Activated naive CD4-positive, alpha-beta T cell treated with anti-CD3 and anti-CD28 coated beads, Interleukin-2, amount 50 U/mL, for 72 hours (primary cell): ENCODE results near the gene SBNO2. TPM values are rescaled to one million over a fixed set of nuclear protein-coding genes. Genes with fewer than 3 reads are reported as not detected.

Experiments used
- ATAC-seq, 2 donors: fragments of 150-1000 bp; cut with Tn5 transposase; 2 replicates each; pipeline ENCODE4 v1.10.0; 2021; ENCODE audit warnings: mild to moderate bottlenecking in 2 of 2, moderate library complexity in 2 of 2
- DNase-seq, 2 donors: peaks; one replicate each; pipeline ENCODE4 v3.0.0; 2021 to 2022; ENCODE audit warnings: low spot score in 2 of 2
- H3K27ac Mint-ChIP-seq, 2 donors: one replicate each; pipeline ENCODE4 v1.8.0; 2022; ENCODE audit warnings: mild to moderate bottlenecking in 2 of 2, mixed read lengths in 2 of 2
- H3K36me3 Mint-ChIP-seq, 2 donors: one replicate each; pipeline ENCODE4 v1.8.0; 2022; ENCODE audit warnings: mixed read lengths in 2 of 2
- H3K9me3 Mint-ChIP-seq, 2 donors: one replicate each; pipeline ENCODE4 v1.8.0; 2022; ENCODE audit warnings: mixed read lengths in 2 of 2
- total RNA-seq, 2 donors: library from RNA; stranded (reverse); gene quantifications; one replicate each; pipeline ENCODE4 v1.2.3, GENCODE V29; 2022

Gene SBNO2
- 100 to 1,000 TPM; 113 to 144 TPM for total RNA-seq

GRCh38 chr19:1173845-1174809, at the start of gene SBNO2:
Gene SBNO2 (minus strand): TSS chr19:1174268. CDS start chr19:1154276, 19,992 bp downstream.
- Mint-ChIP-seq H3K27ac (peak within 1 kb of the TSS; percentile 90 to 98), H3K36me3 (peaks cover 0 to 15% of the 10 kb centered on the region in 2 donors), H3K9me3 (no peaks in the 10 kb centered on the region)
- ATAC-seq, result peak; percentile 90
- peak; percentile 96 to 99 for DNase-seq

- no peaks in the 10 kb centered on the region for H3K9me3 Mint-ChIP-seq
- peak; percentile 15 to 54 for ATAC-seq
- no peak overlapping the region for H3K27ac Mint-ChIP-seq
Observed at GRCh38 chr19:1223018-1223855, 49.2 kb upstream of the SBNO2 start.

GRCh38 chr19:1222394-1222793, 48.3 kb upstream of the SBNO2 start:
- no peak for ATAC-seq
- Mint-ChIP-seq H3K36me3 (no peaks in the 10 kb centered on the region), H3K27ac (no peak overlapping the region), H3K9me3 (no peaks in the 10 kb centered on the region)
- no peak for DNase-seq

More at GRCh38 chr19:1223018-1223855, 49.2 kb upstream of the SBNO2 start:
- DNase-seq, result no peak
- no peaks in the 10 kb centered on the region for H3K36me3 Mint-ChIP-seq

GRCh38 chr19:1221904-1222255, 47.8 kb upstream of the SBNO2 start:
- DNase-seq, result no peak
- Mint-ChIP-seq H3K9me3 (no peaks in the 10 kb centered on the region), H3K27ac (no peak overlapping the region), H3K36me3 (no peaks in the 10 kb centered on the region)
- ATAC-seq, result no peak

GRCh38 chr19:1220976-1221903, 47.2 kb upstream of the SBNO2 start:
- no peak for ATAC-seq
- no peak for DNase-seq
- H3K27ac Mint-ChIP-seq, result no peak overlapping the region
- no peaks in the 10 kb centered on the region for H3K36me3 Mint-ChIP-seq
- H3K9me3 Mint-ChIP-seq, result no peaks in the 10 kb centered on the region

GRCh38 chr19:1220477-1220930, 46.4 kb upstream of the SBNO2 start:
- H3K9me3 Mint-ChIP-seq, result no peaks in the 10 kb centered on the region

GRCh38 chr19:1219786-1220476, 45.9 kb upstream of the SBNO2 start:
- H3K27ac Mint-ChIP-seq, result no peak overlapping the region

More at GRCh38 chr19:1220477-1220930, 46.4 kb upstream of the SBNO2 start:
- no peak for ATAC-seq
- Mint-ChIP-seq H3K36me3 (no peaks in the 10 kb centered on the region), H3K27ac (no peak overlapping the region)
- DNase-seq, result no peak

GRCh38 chr19:1218751-1219567, 44.9 kb upstream of the SBNO2 start:
- Mint-ChIP-seq H3K27ac (no peak overlapping the region), H3K36me3 (no peaks in the 10 kb centered on the region), H3K9me3 (no peaks in the 10 kb centered on the region)
- DNase-seq, result no peak
- ATAC-seq, result no peak

More at GRCh38 chr19:1219786-1220476, 45.9 kb upstream of the SBNO2 start:
- no peak for DNase-seq
- no peak for ATAC-seq
- Mint-ChIP-seq H3K36me3 (no peaks in the 10 kb centered on the region), H3K9me3 (no peaks in the 10 kb centered on the region)

- DNase-seq (no peak), ATAC-seq (no peak)
- H3K27ac Mint-ChIP-seq, result peak overlapping the region in 1 of 2 donors; percentile 65
- H3K36me3 Mint-ChIP-seq, result peaks cover 6 to 8% of the 10 kb centered on the region in 2 donors
- H3K9me3 Mint-ChIP-seq, result no peaks in the 10 kb centered on the region
Observed at GRCh38 chr19:1217366-1217765, 43.3 kb upstream of the SBNO2 start.

GRCh38 chr19:1216756-1217155, 42.7 kb upstream of the SBNO2 start:
- Mint-ChIP-seq H3K27ac (peak overlapping the region in 1 of 2 donors; percentile 53), H3K36me3 (peaks cover 6 to 9% of the 10 kb centered on the region in 2 donors), H3K9me3 (no peaks in the 10 kb centered on the region)
- no peak for DNase-seq
- no peak for ATAC-seq

- ATAC-seq, result no peak
- Mint-ChIP-seq H3K36me3 (peaks cover 10 to 12% of the 10 kb centered on the region in 2 donors), H3K9me3 (no peaks in the 10 kb centered on the region), H3K27ac (no peak overlapping the region)
- DNase-seq, result no peak
Observed at GRCh38 chr19:1214862-1215731, 41.0 kb upstream of the SBNO2 start.

GRCh38 chr19:1214299-1214861, 40.3 kb upstream of the SBNO2 start:
- Mint-ChIP-seq H3K36me3 (peaks cover 10 to 12% of the 10 kb centered on the region in 2 donors), H3K27ac (peak overlapping the region; percentile 93 to 99), H3K9me3 (no peaks in the 10 kb centered on the region)
- ATAC-seq (no peak), DNase-seq (no peak)

- peak; percentile 53 to 86 for DNase-seq
- Mint-ChIP-seq H3K36me3 (peaks cover 10 to 12% of the 10 kb centered on the region in 2 donors), H3K27ac (peak overlapping the region; percentile 93 to 99), H3K9me3 (no peaks in the 10 kb centered on the region)
- ATAC-seq, result peak; percentile 84 to 94
Observed at GRCh38 chr19:1213391-1214286, 39.6 kb upstream of the SBNO2 start.
